Neural cell (in vitro differentiated cells): ENCODE data around the gene CST8.

Experiments used
- CTCF ChIP-seq: fragments of 450-650 bp; IDR thresholded peaks from 2 replicates; pipeline ENCODE4 v1.5.1; 2014; ENCODE audit warnings: antibody characterized with exemption, mild to moderate bottlenecking, moderate library complexity; ENCODE audit not compliant: poor library complexity, severe bottlenecking
- EP300 ChIP-seq: fragments of 450-650 bp; conservative IDR thresholded peaks from 2 replicates; pipeline ENCODE4 v1.6.1; 2014; ENCODE audit warnings: antibody characterized with exemption, mild to moderate bottlenecking, moderate library complexity; ENCODE audit not compliant: poor library complexity, severe bottlenecking
- EZH2 ChIP-seq: fragments of 200-600, 300-800 bp; shearing (Covaris generic), sonication (generic); IDR thresholded peaks from 2 replicates; pipeline ENCODE4 v1.6.1; 2014; ENCODE audit warnings: antibody characterized with exemption, low read length, borderline replicate concordance, mild to moderate bottlenecking; ENCODE audit not compliant: insufficient read depth, poor library complexity, severe bottlenecking
- MXI1 ChIP-seq: fragments of 450-650 bp; conservative IDR thresholded peaks from 2 replicates; pipeline ENCODE4 v1.6.1; 2014; ENCODE audit warnings: antibody characterized with exemption, mild to moderate bottlenecking; ENCODE audit not compliant: poor library complexity, severe bottlenecking
- POLR2AphosphoS5 ChIP-seq: IDR thresholded peaks from 2 replicates; pipeline ENCODE4 v1.6.1; 2012
- RAD21 ChIP-seq: fragments of 450-650 bp; conservative IDR thresholded peaks from 2 replicates; pipeline ENCODE4 v1.6.1; 2014; ENCODE audit warnings: antibody characterized with exemption, mild to moderate bottlenecking, moderate library complexity
- TAF1 ChIP-seq: IDR thresholded peaks from 2 replicates; pipeline ENCODE4 v1.6.1; 2012; ENCODE audit warnings: low read depth

GRCh38 chr20:23517719-23518118, 26.8 kb downstream of the CST8 start:
- TF ChIP-seq CTCF (no peak), TAF1 (no peak), RAD21 (no peak), EZH2 (no peak), EP300 (no peak), MXI1 (no peak), POLR2AphosphoS5 (no peak)
